H1 (cell line): Measurements from ENCODE around the gene SEL1L2.

Source experiments
- CHD1 ChIP-seq: IDR thresholded peaks from 2 replicates; pipeline ENCODE4 v1.6.1; 2012; ENCODE audit warnings: low read depth, low read length, improper control_type of control experiment
- POLR2AphosphoS5 ChIP-seq: IDR thresholded peaks from 2 replicates; pipeline ENCODE4 v1.6.1; 2011; ENCODE audit warnings: low read depth, low read length
- YY1 ChIP-seq: IDR thresholded peaks from 2 replicates; pipeline ENCODE4 v1.6.1; 2011; ENCODE audit warnings: low read depth, mild to moderate bottlenecking, low read length
- TF ChIP-seq, protein P1 (sequence below), 3 experiments: IDR thresholded peaks; 1 replicate in 2 of 3; 2 replicates in 1 of 3; pipeline versions ENCODE4 v1.5.1 to v1.6.1; 2011; ENCODE audit warnings: low read length in 3 of 3, mild to moderate bottlenecking in 3 of 3, inconsistent platforms in 2 of 3, low read depth in 1 of 3, moderate library complexity in 1 of 3; ENCODE audit not compliant: insufficient read depth in 1 of 3; ENCODE audit errors: control extremely low read depth in 1 of 3

DNA sequence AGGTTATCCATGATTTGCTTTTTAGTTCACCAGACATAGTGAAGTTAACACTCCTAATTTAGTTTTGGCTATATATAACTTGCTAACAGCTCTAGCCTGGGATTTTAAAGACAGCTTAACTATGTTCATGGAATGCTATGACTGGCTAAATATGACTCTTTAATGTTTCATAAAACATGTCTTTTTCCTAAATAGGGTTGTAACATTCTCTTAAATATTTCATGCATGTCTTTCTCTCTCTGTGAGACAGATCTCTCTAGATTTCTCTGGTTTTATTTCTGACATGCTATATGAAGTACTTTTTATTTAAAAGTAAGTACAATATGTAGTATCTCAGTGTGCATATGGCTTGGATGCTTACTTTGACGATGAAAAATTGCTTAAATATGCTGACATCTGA, 40.6 kb upstream of the SEL1L2 start:
- TF ChIP-seq, protein P1, sequence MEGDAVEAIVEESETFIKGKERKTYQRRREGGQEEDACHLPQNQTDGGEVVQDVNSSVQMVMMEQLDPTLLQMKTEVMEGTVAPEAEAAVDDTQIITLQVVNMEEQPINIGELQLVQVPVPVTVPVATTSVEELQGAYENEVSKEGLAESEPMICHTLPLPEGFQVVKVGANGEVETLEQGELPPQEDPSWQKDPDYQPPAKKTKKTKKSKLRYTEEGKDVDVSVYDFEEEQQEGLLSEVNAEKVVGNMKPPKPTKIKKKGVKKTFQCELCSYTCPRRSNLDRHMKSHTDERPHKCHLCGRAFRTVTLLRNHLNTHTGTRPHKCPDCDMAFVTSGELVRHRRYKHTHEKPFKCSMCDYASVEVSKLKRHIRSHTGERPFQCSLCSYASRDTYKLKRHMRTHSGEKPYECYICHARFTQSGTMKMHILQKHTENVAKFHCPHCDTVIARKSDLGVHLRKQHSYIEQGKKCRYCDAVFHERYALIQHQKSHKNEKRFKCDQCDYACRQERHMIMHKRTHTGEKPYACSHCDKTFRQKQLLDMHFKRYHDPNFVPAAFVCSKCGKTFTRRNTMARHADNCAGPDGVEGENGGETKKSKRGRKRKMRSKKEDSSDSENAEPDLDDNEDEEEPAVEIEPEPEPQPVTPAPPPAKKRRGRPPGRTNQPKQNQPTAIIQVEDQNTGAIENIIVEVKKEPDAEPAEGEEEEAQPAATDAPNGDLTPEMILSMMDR (IDR thresholded peaks at IDR 0.05; ENCODE audit: control extremely low read depth in 1 of 3, insufficient read depth in 1 of 3, low read depth in 1 of 3, low read length in 3 of 3), result no peak
- TF ChIP-seq CHD1 (no peak), POLR2AphosphoS5 (no peak), YY1 (no peak)
